OCI-LY1 (cell line): ENCODE data around the gene SH3D19.

Experiments
- H2AFZ ChIP-seq: fragments of 200-600 bp; sonication (generic), shearing (Covaris generic); 2 replicates; pipeline ENCODE4 v1.6.0; 2014; ENCODE audit warnings: antibody characterized with exemption, mild to moderate bottlenecking, low read length
- H3F3A ChIP-seq: fragments of 200-600 bp; sonication (generic), shearing (Covaris generic); 2 replicates; pipeline ENCODE4 v1.6.0; 2014; ENCODE audit warnings: mild to moderate bottlenecking, antibody characterized with exemption, low read length, moderate library complexity; ENCODE audit not compliant: insufficient read depth
- H3K27ac ChIP-seq: fragments of 200-600 bp; sonication (generic); 2 replicates; pipeline ENCODE4 v1.5.1; 2014; ENCODE audit warnings: low read length, mixed run types, mild to moderate bottlenecking, low read depth; ENCODE audit not compliant: poor library complexity, severe bottlenecking
- H3K27me3 ChIP-seq: fragments of 200-600 bp; sonication (generic); 2 replicates; pipeline ENCODE4 v1.6.0; 2014; ENCODE audit warnings: antibody characterized with exemption, mild to moderate bottlenecking, low read length, moderate library complexity; ENCODE audit not compliant: insufficient read depth
- H3K36me3 ChIP-seq: fragments of 200-600 bp; sonication (generic); 2 replicates; pipeline ENCODE4 v1.6.1; 2014; ENCODE audit warnings: mild to moderate bottlenecking, antibody characterized with exemption, low read length, moderate library complexity, mixed read lengths; ENCODE audit not compliant: insufficient read depth
- H3K4me1 ChIP-seq: fragments of 200-600 bp; sonication (generic); 2 replicates; pipeline ENCODE4 v1.5.1; 2014; ENCODE audit warnings: mild to moderate bottlenecking, low read length, moderate library complexity; ENCODE audit not compliant: insufficient read depth, severe bottlenecking
- H3K4me2 ChIP-seq: fragments of 200-600 bp; sonication (generic), shearing (Covaris generic); 2 replicates; pipeline ENCODE4 v1.6.1; 2014; ENCODE audit warnings: low read length
- H3K4me3 ChIP-seq: fragments of 200-600 bp; sonication (generic); 2 replicates; pipeline ENCODE4 v1.5.1; 2014; ENCODE audit warnings: low read length, low read depth, mild to moderate bottlenecking, mixed read lengths; ENCODE audit not compliant: poor library complexity, severe bottlenecking
- H3K79me2 ChIP-seq: fragments of 200-600 bp; shearing (Covaris generic); 2 replicates; pipeline ENCODE4 v1.6.1; 2016; ENCODE audit warnings: mixed run types, low read length, mixed read lengths; ENCODE audit not compliant: insufficient read depth
- H3K9ac ChIP-seq: fragments of 200-600 bp; sonication (generic), shearing (Covaris generic); 2 replicates; pipeline ENCODE4 v1.6.1; 2014; ENCODE audit warnings: mild to moderate bottlenecking, low read length, mixed read lengths
- H3K9me2 ChIP-seq: fragments of 200-600 bp; sonication (generic), shearing (Covaris generic); 2 replicates; pipeline ENCODE4 v1.6.1; 2014; ENCODE audit warnings: low read depth, mild to moderate bottlenecking, low read length, mixed read lengths
- H3K9me3 ChIP-seq: fragments of 200-600 bp; shearing (Covaris generic); 2 replicates; pipeline ENCODE4 v1.6.1; 2014; ENCODE audit warnings: low read length, mixed read lengths
- H4K20me1 ChIP-seq: fragments of 200-600 bp; sonication (generic), shearing (Covaris generic); 2 replicates; pipeline ENCODE4 v1.6.0; 2016; ENCODE audit warnings: mild to moderate bottlenecking, low read length; ENCODE audit not compliant: insufficient read depth
- CTCF ChIP-seq: fragments of 200-600 bp; sonication (generic), shearing (Covaris generic); IDR thresholded peaks from 2 replicates; pipeline ENCODE4 v1.5.1; 2017; ENCODE audit warnings: mild to moderate bottlenecking, antibody characterized with exemption, low read length, moderate library complexity, mixed read lengths
- EZH2 ChIP-seq: fragments of 200-600 bp; sonication (generic), shearing (Covaris generic); IDR thresholded peaks from 2 replicates; pipeline ENCODE4 v1.8.0; 2017; ENCODE audit warnings: borderline replicate concordance, mixed run types, mild to moderate bottlenecking, antibody characterized with exemption, low read length, moderate library complexity, mixed read lengths

The SH3D19 gene

DNA sequence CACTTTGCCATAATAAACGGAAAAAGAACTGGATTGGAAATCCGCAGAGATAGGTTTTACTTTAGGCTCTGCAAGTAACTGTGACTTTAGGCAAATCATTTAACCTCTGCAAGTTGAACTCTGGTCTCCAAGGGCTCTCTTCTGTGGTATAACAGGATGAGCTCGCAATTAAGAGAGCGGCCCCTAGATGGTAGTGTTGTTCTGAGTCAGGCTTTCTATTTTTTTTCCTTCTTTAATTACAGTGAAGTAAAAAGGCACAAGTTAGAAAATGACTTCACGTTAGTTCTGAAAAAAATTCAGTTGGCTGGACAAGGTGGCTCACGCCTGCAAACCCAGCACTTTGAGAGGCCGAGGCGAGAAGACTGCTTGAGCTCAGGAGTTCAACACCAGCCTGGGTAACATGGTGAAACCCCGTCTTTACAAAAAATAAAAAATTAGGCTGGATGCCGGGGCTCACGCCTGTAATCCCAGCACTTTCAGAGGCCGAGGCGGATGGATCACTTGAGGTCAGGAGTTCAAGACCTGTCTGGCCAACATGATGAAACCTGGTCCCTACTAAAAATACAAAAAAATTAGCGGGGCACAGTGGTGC is 207.9 kb downstream of the SH3D19 start:
- no peak overlapping the region for H3K4me2 ChIP-seq
- H3K4me1 ChIP-seq, result peaks cover 5% of the 10 kb centered on the region
- no peak overlapping the region for H3K9ac ChIP-seq
- H2AFZ ChIP-seq, result no peak overlapping the region
- no peaks in the 10 kb centered on the region for H3K27me3 ChIP-seq
- H3K9me3 ChIP-seq, result no peaks in the 10 kb centered on the region
- no peak overlapping the region for H3K27ac ChIP-seq
- H4K20me1 ChIP-seq, result no peaks in the 10 kb centered on the region
- H3K79me2 ChIP-seq, result no peaks in the 10 kb centered on the region
- TF ChIP-seq CTCF (peak; percentile 78), EZH2 (no peak)
- H3F3A ChIP-seq, result no peaks in the 10 kb centered on the region
- no peaks in the 10 kb centered on the region for H3K9me2 ChIP-seq
- no peak overlapping the region for H3K4me3 ChIP-seq
- H3K36me3 ChIP-seq, result peaks cover 6% of the 10 kb centered on the region; the same call in 1 of the 2 replicates

DNA sequence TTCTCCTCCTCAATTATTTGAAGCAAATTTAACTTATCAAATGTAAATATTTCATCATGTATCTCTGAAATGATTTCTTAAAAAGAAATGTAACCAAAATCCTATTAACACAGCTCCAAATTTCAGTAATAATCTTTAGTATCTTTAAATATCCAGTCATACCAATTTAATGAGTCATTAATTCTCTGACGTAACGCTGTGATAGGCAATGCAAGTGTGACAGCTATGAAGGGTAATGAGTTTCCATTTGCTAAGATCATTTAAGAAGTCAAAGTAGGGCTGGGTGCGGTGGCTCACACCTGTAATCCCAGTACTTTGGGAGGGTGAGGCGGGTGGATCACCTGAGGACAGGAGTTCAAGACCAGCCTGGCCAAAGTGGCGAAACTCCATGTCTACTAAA is 210.4 kb downstream of the SH3D19 start:
- no peaks in the 10 kb centered on the region for H3K9me2 ChIP-seq
- H3F3A ChIP-seq, result no peaks in the 10 kb centered on the region
- H3K36me3 ChIP-seq, result peaks cover 17% of the 10 kb centered on the region; the same call in 1 of the 2 replicates
- H3K4me2 ChIP-seq, result no peak overlapping the region
- H3K9me3 ChIP-seq, result no peaks in the 10 kb centered on the region
- no peak overlapping the region for H3K27ac ChIP-seq
- H3K79me2 ChIP-seq, result no peaks in the 10 kb centered on the region
- peaks cover 5% of the 10 kb centered on the region for H3K4me1 ChIP-seq
- TF ChIP-seq EZH2, result no peak
- TF ChIP-seq CTCF, result no peak
- no peak overlapping the region for H2AFZ ChIP-seq
- H3K4me3 ChIP-seq, result no peak overlapping the region
- H4K20me1 ChIP-seq, result no peaks in the 10 kb centered on the region
- no peaks in the 10 kb centered on the region for H3K27me3 ChIP-seq
- H3K9ac ChIP-seq, result no peak overlapping the region

- H3K27ac ChIP-seq, result no peak overlapping the region
- H3K4me1 ChIP-seq, result peaks cover 5% of the 10 kb centered on the region
- H3K4me2 ChIP-seq, result no peak overlapping the region
- no peaks in the 10 kb centered on the region for H3K9me3 ChIP-seq
- no peaks in the 10 kb centered on the region for H4K20me1 ChIP-seq
- H3K9me2 ChIP-seq, result no peaks in the 10 kb centered on the region
- no peaks in the 10 kb centered on the region for H3K79me2 ChIP-seq
- peaks cover 22% of the 10 kb centered on the region for H3K36me3 ChIP-seq
- H3K4me3 ChIP-seq, result no peak overlapping the region
- TF ChIP-seq EZH2 (no peak), CTCF (no peak)
- H3F3A ChIP-seq, result no peaks in the 10 kb centered on the region
- H2AFZ ChIP-seq, result no peak overlapping the region
- no peak overlapping the region for H3K9ac ChIP-seq
- no peaks in the 10 kb centered on the region for H3K27me3 ChIP-seq
Observed at GRCh38 chr4:151114338-151114737, 211.1 kb downstream of the SH3D19 start.
